ENCODE measurements around the gene ATP6V1A.

DNA sequence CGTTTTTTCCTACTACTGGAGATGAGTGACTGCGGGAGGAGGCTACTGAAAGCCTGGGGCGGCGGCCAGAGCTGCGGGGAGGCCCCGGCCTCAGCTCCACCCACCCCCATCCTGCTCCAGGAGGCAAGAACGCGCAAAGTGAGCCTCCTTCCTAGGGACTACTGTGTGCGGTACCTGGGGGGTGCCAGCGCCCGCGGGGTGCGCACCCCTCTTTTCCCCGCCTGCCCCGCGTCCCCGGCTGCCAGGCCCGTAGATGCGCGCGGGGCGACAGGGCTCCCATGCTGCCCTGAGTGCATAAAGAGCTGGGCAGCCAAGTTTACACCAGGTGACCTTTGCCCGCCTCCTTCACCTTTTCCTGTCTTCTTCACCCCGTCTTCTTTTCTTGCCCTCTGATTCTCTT lies 47.9 kb upstream of the ATP6V1A start:
- no peak for TF ChIP-seq CTCF (IDR thresholded peaks at IDR 0.05; ENCODE audit: poor library complexity, severe bottlenecking)
- TF ChIP-seq POLR2AphosphoS5 (IDR thresholded peaks at IDR 0.05) = no peak
- no peak for TF ChIP-seq EP300 (conservative IDR thresholded peaks at IDR 0.05; ENCODE audit: poor library complexity, severe bottlenecking)
- no peak for TF ChIP-seq RAD21 (conservative IDR thresholded peaks at IDR 0.05)
- TF ChIP-seq, protein P1, sequence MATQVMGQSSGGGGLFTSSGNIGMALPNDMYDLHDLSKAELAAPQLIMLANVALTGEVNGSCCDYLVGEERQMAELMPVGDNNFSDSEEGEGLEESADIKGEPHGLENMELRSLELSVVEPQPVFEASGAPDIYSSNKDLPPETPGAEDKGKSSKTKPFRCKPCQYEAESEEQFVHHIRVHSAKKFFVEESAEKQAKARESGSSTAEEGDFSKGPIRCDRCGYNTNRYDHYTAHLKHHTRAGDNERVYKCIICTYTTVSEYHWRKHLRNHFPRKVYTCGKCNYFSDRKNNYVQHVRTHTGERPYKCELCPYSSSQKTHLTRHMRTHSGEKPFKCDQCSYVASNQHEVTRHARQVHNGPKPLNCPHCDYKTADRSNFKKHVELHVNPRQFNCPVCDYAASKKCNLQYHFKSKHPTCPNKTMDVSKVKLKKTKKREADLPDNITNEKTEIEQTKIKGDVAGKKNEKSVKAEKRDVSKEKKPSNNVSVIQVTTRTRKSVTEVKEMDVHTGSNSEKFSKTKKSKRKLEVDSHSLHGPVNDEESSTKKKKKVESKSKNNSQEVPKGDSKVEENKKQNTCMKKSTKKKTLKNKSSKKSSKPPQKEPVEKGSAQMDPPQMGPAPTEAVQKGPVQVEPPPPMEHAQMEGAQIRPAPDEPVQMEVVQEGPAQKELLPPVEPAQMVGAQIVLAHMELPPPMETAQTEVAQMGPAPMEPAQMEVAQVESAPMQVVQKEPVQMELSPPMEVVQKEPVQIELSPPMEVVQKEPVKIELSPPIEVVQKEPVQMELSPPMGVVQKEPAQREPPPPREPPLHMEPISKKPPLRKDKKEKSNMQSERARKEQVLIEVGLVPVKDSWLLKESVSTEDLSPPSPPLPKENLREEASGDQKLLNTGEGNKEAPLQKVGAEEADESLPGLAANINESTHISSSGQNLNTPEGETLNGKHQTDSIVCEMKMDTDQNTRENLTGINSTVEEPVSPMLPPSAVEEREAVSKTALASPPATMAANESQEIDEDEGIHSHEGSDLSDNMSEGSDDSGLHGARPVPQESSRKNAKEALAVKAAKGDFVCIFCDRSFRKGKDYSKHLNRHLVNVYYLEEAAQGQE (IDR thresholded peaks at IDR 0.05; ENCODE audit: borderline replicate concordance) = no peak

Measured in neural cell (in vitro differentiated cells).